Tibial artery (tissue), 4 donors: ENCODE results near the gene C1QTNF2.

ENCODE experiments used
- DNase-seq, 2 donors: peaks; one replicate each; pipeline ENCODE4 v3.0.0-alpha.2; 2019
- H3K27ac ChIP-seq, 2 donors: fragments of 200-600 bp; sonication (generic) in 1 of 2; 1 replicate in 1 of 2; 2 replicates in 1 of 2; pipeline ENCODE4 v1.5.1; 2018 to 2019; ENCODE audit warnings: mild to moderate bottlenecking in 1 of 2
- H3K27me3 ChIP-seq, 2 donors: fragments of 200-600 bp; sonication (generic) in 1 of 2; one replicate each; pipeline versions ENCODE4 v1.5.1 to v1.6.0; 2016 to 2019
- H3K36me3 ChIP-seq, 3 donors: fragments of 200-600 bp; sonication (generic) in 2 of 3; one replicate each; pipeline ENCODE4 v1.5.1; 2016 to 2019; ENCODE audit warnings: mild to moderate bottlenecking in 2 of 3
- H3K4me1 ChIP-seq, 4 donors: fragments of 200-600 bp; sonication (generic) in 2 of 4; 1 replicate in 3 of 4; 2 replicates in 1 of 4; pipeline ENCODE4 v1.5.1; 2016 to 2019
- H3K4me3 ChIP-seq, 2 donors: fragments of 200-600 bp; sonication (generic) in 1 of 2; 1 replicate in 1 of 2; 2 replicates in 1 of 2; pipeline ENCODE4 v1.5.1; 2018 to 2019; ENCODE audit warnings: mild to moderate bottlenecking in 2 of 2
- H3K9me3 ChIP-seq, 3 donors: fragments of 200-600 bp; sonication (generic) in 1 of 3; one replicate each; pipeline ENCODE4 v1.5.1; 2016 to 2019
- CTCF ChIP-seq, 2 experiments: fragments of 200-600 bp in 1 of 2; fragments of 450-650 bp in 1 of 2; IDR thresholded peaks; one replicate each; pipeline ENCODE4 v1.5.1; 2017 to 2019; ENCODE audit warnings: antibody characterized with exemption in 2 of 2, mild to moderate bottlenecking in 1 of 2, moderate library complexity in 1 of 2
- intact Hi-C: fragments of 100-400 bp; cut with DNase I; formaldehyde crosslinking; loops from one replicate; pipeline ENCODE4 v1.15.0; 2023; ENCODE audit warnings: low total_unique reads

The C1QTNF2 gene

GRCh38 chr5:160330212-160330611 lies 40.2 kb downstream of the C1QTNF2 start:
- intact Hi-C loops = no loop called here
- no peak for DNase-seq
- Histone ChIP-seq H3K27ac (no peak overlapping the region), H3K9me3 (no peaks in the 10 kb centered on the region), H3K27me3 (no peaks in the 10 kb centered on the region), H3K36me3 (no peaks in the 10 kb centered on the region), H3K4me3 (no peak overlapping the region), H3K4me1 (no peaks in the 10 kb centered on the region)
- no peak for TF ChIP-seq CTCF (IDR thresholded peaks at IDR 0.05)

DNA sequence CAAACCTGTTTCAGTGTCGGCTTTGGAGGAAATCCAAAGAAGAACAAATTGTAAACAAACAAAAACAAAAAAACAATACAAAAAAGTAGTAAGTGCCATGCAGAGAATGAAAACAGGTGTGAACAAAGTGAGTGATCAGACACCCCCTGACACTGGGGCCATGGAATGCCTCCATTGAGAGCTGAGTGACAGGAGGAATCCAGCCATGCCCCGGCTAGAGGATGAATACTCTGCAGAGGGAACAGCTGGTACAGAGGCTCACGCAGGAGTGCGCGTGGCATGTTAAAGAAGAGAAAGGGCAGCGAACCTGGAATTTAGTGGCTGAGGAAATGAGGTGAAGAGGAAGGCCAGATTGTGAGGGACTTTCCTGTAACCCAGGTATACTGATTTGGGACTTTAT lies 42.6 kb downstream of the C1QTNF2 start:
- Histone ChIP-seq H3K4me1 (no peaks in the 10 kb centered on the region), H3K9me3 (no peaks in the 10 kb centered on the region), H3K4me3 (no peak overlapping the region), H3K27ac (no peak overlapping the region), H3K27me3 (no peaks in the 10 kb centered on the region), H3K36me3 (no peaks in the 10 kb centered on the region)
- TF ChIP-seq CTCF (IDR thresholded peaks at IDR 0.05) = no peak
- DNase-seq = no peak
- intact Hi-C loops = no loop called here

- no peaks in the 10 kb centered on the region for H3K9me3 ChIP-seq
- no peak overlapping the region for H3K27ac ChIP-seq
- no peak for DNase-seq
- H3K4me3 ChIP-seq = no peak overlapping the region
- no peaks in the 10 kb centered on the region for H3K27me3 ChIP-seq
- H3K36me3 ChIP-seq = no peaks in the 10 kb centered on the region
- no peaks in the 10 kb centered on the region for H3K4me1 ChIP-seq
- no peak for TF ChIP-seq CTCF (IDR thresholded peaks at IDR 0.05)
- intact Hi-C loops = no loop called here
These were observed 43.4 kb downstream of the C1QTNF2 start for GRCh38 chr5:160326981-160327380.

- H3K36me3 ChIP-seq = no peaks in the 10 kb centered on the region
- H3K9me3 ChIP-seq = no peaks in the 10 kb centered on the region
- DNase-seq = no peak
- intact Hi-C loops = no loop called here
- H3K27ac ChIP-seq = no peak overlapping the region
- no peaks in the 10 kb centered on the region for H3K4me1 ChIP-seq
- no peak overlapping the region for H3K4me3 ChIP-seq
- TF ChIP-seq CTCF (IDR thresholded peaks at IDR 0.05) = no peak
- H3K27me3 ChIP-seq = peaks cover 0 to 7% of the 10 kb centered on the region in 2 donors
These were observed 44.7 kb downstream of the C1QTNF2 start for GRCh38 chr5:160325716-160326115.

- no peak for TF ChIP-seq CTCF (IDR thresholded peaks at IDR 0.05)
- intact Hi-C loops = no loop called here
These were observed 45.5 kb downstream of the C1QTNF2 start for GRCh38 chr5:160324886-160325285.

GRCh38 chr5:160318409-160318808 lies 52.0 kb downstream of the C1QTNF2 start:
- DNase-seq = no peak
- H3K4me1 ChIP-seq = no peaks in the 10 kb centered on the region
- no peak overlapping the region for H3K27ac ChIP-seq
- H3K9me3 ChIP-seq = no peaks in the 10 kb centered on the region
- no peak for TF ChIP-seq CTCF (IDR thresholded peaks at IDR 0.05)
- peaks cover 0 to 14% of the 10 kb centered on the region in 2 donors for H3K27me3 ChIP-seq
- H3K36me3 ChIP-seq = no peaks in the 10 kb centered on the region
- no peak overlapping the region for H3K4me3 ChIP-seq
- intact Hi-C loops = no loop called here

More at GRCh38 chr5:160324886-160325285, 45.5 kb downstream of the C1QTNF2 start:
- Histone ChIP-seq H3K4me1 (no peaks in the 10 kb centered on the region), H3K27ac (no peak overlapping the region), H3K4me3 (no peak overlapping the region), H3K9me3 (no peaks in the 10 kb centered on the region), H3K27me3 (peaks cover 0 to 7% of the 10 kb centered on the region in 2 donors), H3K36me3 (no peaks in the 10 kb centered on the region)
- no peak for DNase-seq
